GM19328 (cell line): ENCODE measurements around the gene ATP1B4.

Experiments
- ATAC-seq: cut with Tn5 transposase; IDR thresholded peaks from one replicate; pipeline ENCODE4 v1.9.1; 2021; ENCODE audit warnings: mild to moderate bottlenecking, moderate library complexity; ENCODE audit not compliant: unreplicated experiment

Gene ATP1B4

GRCh38 chrX:120372667-120373370 lies 10.9 kb downstream of the ATP1B4 start:
- ATAC-seq: no peak

DNA sequence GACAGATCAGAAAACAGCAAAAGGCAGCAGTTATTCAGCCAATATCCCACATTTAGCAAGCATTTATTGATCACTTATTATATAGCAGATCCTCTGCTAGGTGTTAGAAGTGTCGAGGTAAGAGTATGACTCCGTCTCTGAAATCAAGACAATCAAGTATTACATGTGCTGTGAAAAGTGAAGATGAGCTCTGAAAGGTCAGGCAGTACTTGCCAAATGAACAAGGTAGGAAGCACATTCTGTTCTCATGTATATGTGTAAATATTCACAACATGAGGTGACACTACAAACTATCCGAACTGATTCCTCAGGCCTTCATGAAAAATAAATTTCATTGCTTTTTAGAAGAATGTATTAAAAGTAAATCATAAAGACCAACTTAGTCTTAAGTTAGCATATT lies 15.3 kb downstream of the ATP1B4 start:
- no peak for ATAC-seq

DNA sequence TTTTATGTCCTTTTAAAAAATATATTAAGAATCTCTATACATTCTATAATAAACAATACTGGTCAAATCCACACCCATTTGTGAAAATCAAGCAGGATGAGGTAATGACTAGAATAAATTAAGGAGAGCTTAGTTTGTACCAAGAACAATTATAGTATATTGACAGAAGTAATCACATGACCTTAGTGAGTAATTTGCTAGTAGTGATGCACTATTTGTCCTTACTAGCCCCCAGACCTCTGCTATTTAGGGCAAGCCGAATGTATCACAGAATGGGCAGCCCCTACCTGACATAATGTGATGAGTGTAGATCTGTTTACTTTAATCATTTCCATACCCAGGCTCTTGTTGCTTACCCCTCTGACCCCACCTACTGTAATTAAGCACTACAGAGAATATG lies 15.8 kb downstream of the ATP1B4 start:
- no peak for ATAC-seq

- no peak for ATAC-seq
Measured at GRCh38 chrX:120378570-120378969, 16.7 kb downstream of the ATP1B4 start.

GRCh38 chrX:120379937-120380681 lies 18.2 kb downstream of the ATP1B4 start:
- no peak for ATAC-seq

GRCh38 chrX:120380699-120381098 lies 18.8 kb downstream of the ATP1B4 start:
- ATAC-seq: no peak

GRCh38 chrX:120401301-120401700 lies 39.4 kb downstream of the ATP1B4 start:
- no peak for ATAC-seq

GRCh38 chrX:120402369-120402768 lies 40.5 kb downstream of the ATP1B4 start:
- no peak for ATAC-seq

GRCh38 chrX:120406638-120407037 lies 44.7 kb downstream of the ATP1B4 start:
- ATAC-seq: no peak

DNA sequence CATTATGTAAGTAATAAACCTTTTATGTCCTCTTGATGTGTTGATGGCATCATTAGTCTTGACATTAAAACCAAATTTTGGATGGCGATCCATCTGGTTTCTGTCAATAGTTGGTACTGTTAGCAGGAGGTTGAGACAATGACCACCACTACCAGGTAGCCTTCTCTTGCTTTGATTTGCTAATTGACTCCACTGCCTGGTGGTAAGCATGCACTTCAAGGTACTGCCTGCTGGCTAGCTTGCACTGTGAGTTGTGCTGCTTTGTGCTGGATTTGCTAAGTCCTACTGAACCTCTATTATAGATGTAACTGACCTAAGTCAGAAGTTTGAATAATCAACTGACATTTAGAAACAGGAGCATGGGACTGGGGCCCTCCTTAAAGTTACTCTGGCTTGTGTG lies 46.3 kb downstream of the ATP1B4 start:
- ATAC-seq: no peak

- no peak for ATAC-seq
Measured at GRCh38 chrX:120419463-120419862, 57.6 kb downstream of the ATP1B4 start.

DNA sequence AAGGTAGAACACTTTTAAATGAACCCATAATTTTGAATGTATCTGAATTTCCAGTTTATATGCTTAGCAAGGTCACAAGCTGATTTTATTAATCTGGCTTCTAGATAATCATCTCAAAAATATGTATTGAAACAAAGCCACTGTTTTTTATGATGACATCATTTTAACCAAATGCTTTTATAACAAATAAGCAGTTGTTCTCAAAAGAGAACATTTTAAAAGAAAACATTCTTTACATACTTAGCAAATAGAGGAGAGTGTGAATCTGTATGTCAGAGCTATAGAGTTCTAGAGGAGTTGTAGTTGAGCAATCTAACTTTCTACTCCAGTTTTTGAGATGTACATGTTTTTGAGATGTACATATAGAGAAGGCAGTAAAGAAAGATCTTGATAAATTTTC lies 64.7 kb downstream of the ATP1B4 start:
- ATAC-seq: no peak

GRCh38 chrX:120428309-120428708 lies 66.4 kb downstream of the ATP1B4 start:
- no peak for ATAC-seq

DNA sequence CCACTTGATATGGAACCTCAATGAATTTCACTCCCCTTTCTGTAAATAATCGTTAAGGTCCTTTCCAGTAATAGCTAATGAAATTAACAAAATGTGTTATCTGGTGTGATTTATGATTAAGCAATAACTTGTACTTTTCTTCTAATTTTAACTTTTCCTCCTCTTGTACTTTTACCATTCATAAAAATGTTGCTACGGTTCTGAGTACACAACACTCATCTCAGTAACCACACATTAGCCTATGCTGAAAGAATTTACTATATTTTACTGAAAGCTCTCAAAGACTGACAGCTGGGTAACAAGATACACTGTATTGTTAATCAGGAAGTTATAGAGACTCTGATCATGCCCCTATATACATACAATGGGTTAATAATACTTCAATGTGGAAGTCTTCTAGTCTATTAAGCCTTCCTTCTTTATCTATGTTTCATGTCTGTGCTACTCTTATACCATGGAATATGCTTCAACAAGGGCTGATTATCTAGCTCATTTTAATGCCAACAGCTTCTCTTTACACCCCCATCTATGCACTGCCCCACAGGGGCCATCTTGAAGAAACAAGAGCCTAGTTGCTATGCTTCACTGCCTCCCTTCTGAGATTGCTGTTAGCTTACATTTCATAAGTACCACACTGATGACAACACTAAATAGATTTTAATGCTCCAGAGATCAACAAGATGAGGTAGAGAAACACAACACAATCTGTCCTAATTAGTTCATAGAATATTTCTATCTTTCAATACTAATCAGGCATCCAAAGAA lies 68.1 kb downstream of the ATP1B4 start:
- ATAC-seq: no peak
